Ishikawa (cell line): ENCODE measurements around the gene RETSAT.

Experiments
- CEBPB ChIP-seq: IDR thresholded peaks from 2 replicates; pipeline ENCODE4 v1.6.1; 2012
- CREB1 ChIP-seq: IDR thresholded peaks from 2 replicates; pipeline ENCODE4 v1.6.1; 2012; ENCODE audit warnings: low read depth
- EGR1 ChIP-seq: IDR thresholded peaks from 2 replicates; pipeline ENCODE4 v1.6.1; 2012
- EP300 ChIP-seq: IDR thresholded peaks from 2 replicates; pipeline ENCODE4 v1.6.1; 2012; ENCODE audit warnings: borderline replicate concordance
- FOXM1 ChIP-seq: IDR thresholded peaks from 2 replicates; pipeline ENCODE4 v1.6.1; 2012; ENCODE audit warnings: low read depth, borderline replicate concordance
- NFIC ChIP-seq: IDR thresholded peaks from 2 replicates; pipeline ENCODE4 v1.6.1; 2012
- RAD21 ChIP-seq: IDR thresholded peaks from 2 replicates; pipeline ENCODE4 v1.6.1; 2012; ENCODE audit warnings: low read depth
- REST ChIP-seq: IDR thresholded peaks from 2 replicates; pipeline ENCODE4 v1.6.1; 2012; ENCODE audit warnings: low read depth, mild to moderate bottlenecking
- TAF1 ChIP-seq: IDR thresholded peaks from 2 replicates; pipeline ENCODE4 v1.6.1; 2012; ENCODE audit warnings: low read depth, mild to moderate bottlenecking
- TCF12 ChIP-seq: IDR thresholded peaks from 2 replicates; pipeline ENCODE4 v1.6.1; 2012; ENCODE audit warnings: low read depth
- TEAD4 ChIP-seq: IDR thresholded peaks from 2 replicates; pipeline ENCODE4 v1.6.1; 2012
- YY1 ChIP-seq: IDR thresholded peaks from 2 replicates; pipeline ENCODE4 v1.6.1; 2012; ENCODE audit warnings: low read depth
- ZBTB7A ChIP-seq: IDR thresholded peaks from 2 replicates; pipeline ENCODE4 v1.6.1; 2012; ENCODE audit warnings: low read depth
- TF ChIP-seq, protein P1 (sequence below): IDR thresholded peaks from 2 replicates; pipeline ENCODE4 v1.6.1; 2012
- TF ChIP-seq, protein P2 (sequence below): IDR thresholded peaks from 2 replicates; pipeline ENCODE4 v1.6.1; 2012

RETSAT gene

DNA sequence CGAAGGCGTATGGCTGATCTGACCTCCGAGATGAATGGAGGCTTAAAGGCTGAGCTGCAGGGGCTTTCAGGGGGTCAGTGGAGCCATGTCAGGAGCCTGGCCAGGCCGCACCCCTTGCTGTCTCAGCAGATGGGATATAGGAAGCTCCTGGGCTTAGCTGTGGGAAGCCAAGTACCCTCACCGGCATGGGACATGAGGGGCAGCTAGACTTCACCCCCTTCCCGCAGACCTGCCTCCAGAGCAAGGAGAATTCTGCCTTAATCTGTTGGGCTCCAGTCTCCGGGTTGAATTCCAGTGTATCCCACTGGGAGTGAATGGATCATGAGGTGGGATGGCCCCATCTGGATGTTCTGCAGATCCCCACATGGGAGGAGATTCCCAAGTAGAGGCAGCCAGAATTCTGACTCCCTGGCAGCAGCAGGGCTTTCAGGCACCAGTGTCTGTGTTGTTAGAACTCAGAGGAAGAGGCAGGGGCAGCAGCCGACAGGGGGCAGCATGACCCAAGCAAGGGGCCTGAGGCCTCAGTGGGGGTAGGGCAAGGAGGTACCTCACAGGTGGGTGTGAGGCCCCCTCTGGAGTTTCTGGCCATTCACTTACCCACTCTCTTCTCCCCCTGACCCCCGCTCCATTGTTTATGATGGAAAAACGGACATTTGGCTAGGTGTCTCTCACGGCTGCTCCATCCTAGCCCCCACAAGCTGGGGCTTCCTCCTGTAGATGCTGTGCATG, 36.8 kb upstream of the RETSAT start:
- peak; percentile 66 for TF ChIP-seq RAD21
- TF ChIP-seq FOXM1, result no peak

GRCh38 chr2:85388878-85389538, 34.7 kb upstream of the RETSAT start:
- no peak for TF ChIP-seq TEAD4

DNA sequence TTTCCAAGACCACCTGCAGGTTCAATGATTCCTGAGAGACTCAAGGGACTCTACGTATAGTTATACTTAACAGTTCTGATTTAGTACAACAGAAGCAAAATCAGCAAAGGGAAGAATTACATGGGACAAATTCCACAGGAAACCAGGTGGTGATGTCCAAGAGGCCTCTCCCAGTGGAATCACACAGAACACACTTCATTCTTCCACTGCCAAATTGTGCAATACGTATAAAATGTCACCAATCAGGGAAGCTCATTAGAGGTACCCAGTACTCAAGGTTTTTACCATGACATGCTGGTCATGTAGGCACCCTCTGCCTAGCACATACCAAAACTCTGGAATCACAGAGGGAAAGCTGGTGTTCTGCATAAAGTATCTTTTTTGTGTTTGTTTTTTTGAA, 33.4 kb upstream of the RETSAT start:
- TF ChIP-seq CEBPB, result peak; percentile 15; the same call in 1 of the 2 replicates
- TF ChIP-seq TEAD4, result no peak
- TF ChIP-seq ZBTB7A, result no peak

- TF ChIP-seq REST, result no peak
- no peak for TF ChIP-seq ZBTB7A
- no peak for TF ChIP-seq RAD21
- no peak for TF ChIP-seq CEBPB
- TF ChIP-seq EGR1, result no peak
- no peak for TF ChIP-seq NFIC
- TF ChIP-seq TEAD4, result no peak
- TF ChIP-seq, protein P1, sequence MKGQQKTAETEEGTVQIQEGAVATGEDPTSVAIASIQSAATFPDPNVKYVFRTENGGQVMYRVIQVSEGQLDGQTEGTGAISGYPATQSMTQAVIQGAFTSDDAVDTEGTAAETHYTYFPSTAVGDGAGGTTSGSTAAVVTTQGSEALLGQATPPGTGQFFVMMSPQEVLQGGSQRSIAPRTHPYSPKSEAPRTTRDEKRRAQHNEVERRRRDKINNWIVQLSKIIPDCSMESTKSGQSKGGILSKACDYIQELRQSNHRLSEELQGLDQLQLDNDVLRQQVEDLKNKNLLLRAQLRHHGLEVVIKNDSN, result no peak
- TF ChIP-seq, protein P2, sequence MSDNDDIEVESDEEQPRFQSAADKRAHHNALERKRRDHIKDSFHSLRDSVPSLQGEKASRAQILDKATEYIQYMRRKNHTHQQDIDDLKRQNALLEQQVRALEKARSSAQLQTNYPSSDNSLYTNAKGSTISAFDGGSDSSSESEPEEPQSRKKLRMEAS, result no peak
- no peak for TF ChIP-seq TAF1
- TF ChIP-seq FOXM1, result no peak
- no peak for TF ChIP-seq TCF12
Measured at GRCh38 chr2:85385746-85386145, 31.4 kb upstream of the RETSAT start.

- no peak for TF ChIP-seq RAD21
- no peak for TF ChIP-seq EGR1
- TF ChIP-seq, protein P1, result no peak
- no peak for TF ChIP-seq REST
- TF ChIP-seq YY1, result no peak
- no peak for TF ChIP-seq TEAD4
- TF ChIP-seq NFIC, result no peak
- TF ChIP-seq ZBTB7A, result no peak
- TF ChIP-seq TCF12, result no peak
- no peak for TF ChIP-seq CREB1
- no peak for TF ChIP-seq EP300
- no peak for TF ChIP-seq FOXM1
- TF ChIP-seq, protein P2, result no peak
- TF ChIP-seq CEBPB, result no peak
Measured at GRCh38 chr2:85383850-85384249, 29.5 kb upstream of the RETSAT start.

- TF ChIP-seq ZBTB7A (no peak), TEAD4 (no peak), REST (no peak), TAF1 (no peak)
- TF ChIP-seq, protein P1, result no peak
Measured at GRCh38 chr2:85380048-85380447, 25.7 kb upstream of the RETSAT start.
